BE2C (cell line): ENCODE data around the gene DPT.

Source experiments
- DNase-seq: peaks from one replicate; pipeline ENCODE4 v3.0.0-alpha.2; 2020
- H3K27me3 ChIP-seq: fragments of 250-450 bp; sonication (Bioruptor Pico); 2 replicates; pipeline ENCODE4 v1.5.1; 2020; ENCODE audit warnings: mild to moderate bottlenecking
- H3K36me3 ChIP-seq: fragments of 250-450 bp; sonication (Bioruptor Pico); 2 replicates; pipeline ENCODE4 v1.5.1; 2020; ENCODE audit warnings: mild to moderate bottlenecking
- H3K4me1 ChIP-seq: fragments of 250-450 bp; sonication (Bioruptor Pico); 2 replicates; pipeline ENCODE4 v1.5.1; 2020
- H3K4me3 ChIP-seq: 2 replicates; pipeline ENCODE4 v1.5.1; 2011; ENCODE audit warnings: low read depth, low read length
- H3K9me3 ChIP-seq: fragments of 250-450 bp; sonication (Bioruptor Pico); 2 replicates; pipeline ENCODE4 v1.5.1; 2020
- CTCF ChIP-seq: IDR thresholded peaks from 2 replicates; pipeline ENCODE4 v1.5.1; 2012; ENCODE audit warnings: mild to moderate bottlenecking, low read depth, low read length

The DPT gene

GRCh38 chr1:168693197-168693871 lies 35.7 kb downstream of the DPT start:
- Histone ChIP-seq H3K4me1 (peaks cover 53% of the 10 kb centered on the region), H3K27me3 (no peaks in the 10 kb centered on the region), H3K36me3 (no peaks in the 10 kb centered on the region), H3K9me3 (no peaks in the 10 kb centered on the region), H3K4me3 (no peak overlapping the region)
- no peak for TF ChIP-seq CTCF
- no peak for DNase-seq

DNA sequence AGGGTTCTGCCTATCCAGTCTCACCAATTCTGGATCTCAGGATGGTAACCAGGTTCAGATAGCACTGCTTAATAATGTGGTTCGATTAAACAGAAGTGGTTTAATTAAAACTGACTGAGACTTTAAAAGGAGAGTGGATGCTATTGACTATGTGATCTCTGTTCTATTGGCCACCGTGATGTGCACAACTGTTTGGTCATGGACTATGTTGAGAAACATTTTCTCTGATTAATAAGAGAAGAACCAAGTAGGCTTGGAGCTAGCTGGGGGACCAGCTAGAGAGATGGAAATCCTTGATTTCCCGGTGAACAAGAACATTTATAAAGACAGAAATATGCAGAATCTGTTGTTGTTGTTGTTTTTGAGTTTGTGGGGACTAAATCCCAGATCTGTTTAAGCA lies 36.5 kb downstream of the DPT start:
- H3K4me3 ChIP-seq = no peak overlapping the region
- no peaks in the 10 kb centered on the region for H3K36me3 ChIP-seq
- TF ChIP-seq CTCF = no peak
- no peaks in the 10 kb centered on the region for H3K27me3 ChIP-seq
- DNase-seq = no peak
- H3K9me3 ChIP-seq = no peaks in the 10 kb centered on the region
- H3K4me1 ChIP-seq = peaks cover 50% of the 10 kb centered on the region

- DNase-seq = peak; percentile 75
- Histone ChIP-seq H3K9me3 (no peaks in the 10 kb centered on the region), H3K4me1 (peaks cover 47% of the 10 kb centered on the region), H3K27me3 (no peaks in the 10 kb centered on the region), H3K36me3 (no peaks in the 10 kb centered on the region), H3K4me3 (0 out of 2 replicates have a peak overlapping the region, but pooled peaks have one; percentile 20)
- TF ChIP-seq CTCF = no peak
Observed at GRCh38 chr1:168691541-168691940, 37.5 kb downstream of the DPT start.

GRCh38 chr1:168689726-168690602 lies 39.0 kb downstream of the DPT start:
- Histone ChIP-seq H3K9me3 (no peaks in the 10 kb centered on the region), H3K27me3 (no peaks in the 10 kb centered on the region), H3K4me1 (peaks cover 44% of the 10 kb centered on the region), H3K4me3 (peak overlapping the region; percentile 19), H3K36me3 (no peaks in the 10 kb centered on the region)
- TF ChIP-seq CTCF = no peak
- DNase-seq = peak; percentile 84

- Histone ChIP-seq H3K27me3 (no peaks in the 10 kb centered on the region), H3K36me3 (no peaks in the 10 kb centered on the region), H3K4me3 (no peak overlapping the region), H3K9me3 (peaks cover 1% of the 10 kb centered on the region), H3K4me1 (peaks cover 44% of the 10 kb centered on the region)
- TF ChIP-seq CTCF = no peak
- no peak for DNase-seq
Observed at GRCh38 chr1:168689327-168689657, 39.7 kb downstream of the DPT start.
